ENCODE measurements around the gene CD82.
"Not testable (repeated sequence)": the region's sequence is repeated elsewhere in the genome, so short reads cannot be mapped to it uniquely, and the experiment has no call there.

The CD82 gene

GRCh38 chr11:44645827-44646226 lies 80.4 kb downstream of the CD82 start:
- no peaks in the 10 kb centered on the region for H3K4me1 ChIP-seq (ENCODE audit: insufficient read depth, low read length)
- H3K27ac ChIP-seq (ENCODE audit: low read depth, low read length), result no peak overlapping the region
- no peak overlapping the region for H3K4me3 ChIP-seq (ENCODE audit: low read length)
- H3K9ac ChIP-seq (ENCODE audit: low read depth, low read length), result no peak overlapping the region
- peaks cover 17% of the 10 kb centered on the region for H3K9me3 ChIP-seq (ENCODE audit: insufficient read depth, low read depth, low read length)
- H3K27me3 ChIP-seq (ENCODE audit: insufficient read depth, low read length), result no peaks in the 10 kb centered on the region
- H3K36me3 ChIP-seq (ENCODE audit: insufficient read depth, low read length), result no peaks in the 10 kb centered on the region
- WGBS, result 78% methylated on average over 2 of the region's 3 CpGs

GRCh38 chr11:44647255-44647955 lies 81.9 kb downstream of the CD82 start:
- not testable (repeated sequence) for H3K27me3 ChIP-seq (ENCODE audit: insufficient read depth, low read length); H3K9ac ChIP-seq (ENCODE audit: low read depth, low read length); H3K4me1 ChIP-seq (ENCODE audit: insufficient read depth, low read length); H3K4me3 ChIP-seq (ENCODE audit: low read length); H3K36me3 ChIP-seq (ENCODE audit: insufficient read depth, low read length); H3K27ac ChIP-seq (ENCODE audit: low read depth, low read length)
- WGBS, result 92% methylated on average over 4 of the region's 6 CpGs
- H3K9me3 ChIP-seq (ENCODE audit: insufficient read depth, low read depth, low read length), result peaks cover 17% of the 10 kb centered on the region

- Histone ChIP-seq H3K36me3 (ENCODE audit: insufficient read depth, low read length) (no peaks in the 10 kb centered on the region), H3K4me1 (ENCODE audit: insufficient read depth, low read length) (no peaks in the 10 kb centered on the region), H3K4me3 (ENCODE audit: low read length) (no peak overlapping the region), H3K27me3 (ENCODE audit: insufficient read depth, low read length) (no peaks in the 10 kb centered on the region), H3K27ac (ENCODE audit: low read depth, low read length) (no peak overlapping the region), H3K9ac (ENCODE audit: low read depth, low read length) (no peak overlapping the region), H3K9me3 (ENCODE audit: insufficient read depth, low read depth, low read length) (peaks cover 14% of the 10 kb centered on the region)
- WGBS, result 100% methylated on average over 1 of the region's 1 CpG
These were observed 82.6 kb downstream of the CD82 start for GRCh38 chr11:44648109-44648508.

GRCh38 chr11:44651535-44652155 lies 86.2 kb downstream of the CD82 start:
- 92% methylated on average over 15 of the region's 15 CpGs for WGBS
- no peak overlapping the region for H3K27ac ChIP-seq (ENCODE audit: low read depth, low read length)
- H3K9ac ChIP-seq (ENCODE audit: low read depth, low read length), result no peak overlapping the region
- no peaks in the 10 kb centered on the region for H3K36me3 ChIP-seq (ENCODE audit: insufficient read depth, low read length)
- no peaks in the 10 kb centered on the region for H3K27me3 ChIP-seq (ENCODE audit: insufficient read depth, low read length)
- no peak overlapping the region for H3K4me3 ChIP-seq (ENCODE audit: low read length)
- H3K4me1 ChIP-seq (ENCODE audit: insufficient read depth, low read length), result no peaks in the 10 kb centered on the region
- no peaks in the 10 kb centered on the region for H3K9me3 ChIP-seq (ENCODE audit: insufficient read depth, low read depth, low read length)

GRCh38 chr11:44652901-44653644 lies 87.6 kb downstream of the CD82 start:
- Histone ChIP-seq H3K9ac (ENCODE audit: low read depth, low read length) (no peak overlapping the region), H3K4me3 (ENCODE audit: low read length) (no peak overlapping the region), H3K36me3 (ENCODE audit: insufficient read depth, low read length) (no peaks in the 10 kb centered on the region), H3K27me3 (ENCODE audit: insufficient read depth, low read length) (no peaks in the 10 kb centered on the region), H3K4me1 (ENCODE audit: insufficient read depth, low read length) (no peaks in the 10 kb centered on the region), H3K9me3 (ENCODE audit: insufficient read depth, low read depth, low read length) (no peaks in the 10 kb centered on the region), H3K27ac (ENCODE audit: low read depth, low read length) (no peak overlapping the region)
- 83% methylated on average over 16 of the region's 16 CpGs for WGBS

- WGBS, result 96% methylated on average over 9 of the region's 9 CpGs
- no peaks in the 10 kb centered on the region for H3K9me3 ChIP-seq (ENCODE audit: insufficient read depth, low read depth, low read length)
- no peak overlapping the region for H3K4me3 ChIP-seq (ENCODE audit: low read length)
- H3K4me1 ChIP-seq (ENCODE audit: insufficient read depth, low read length), result no peaks in the 10 kb centered on the region
- H3K27me3 ChIP-seq (ENCODE audit: insufficient read depth, low read length), result no peaks in the 10 kb centered on the region
- H3K9ac ChIP-seq (ENCODE audit: low read depth, low read length), result no peak overlapping the region
- H3K27ac ChIP-seq (ENCODE audit: low read depth, low read length), result no peak overlapping the region
- H3K36me3 ChIP-seq (ENCODE audit: insufficient read depth, low read length), result no peaks in the 10 kb centered on the region
These were observed 88.6 kb downstream of the CD82 start for GRCh38 chr11:44654057-44654456.

GRCh38 chr11:44654596-44654995 lies 89.1 kb downstream of the CD82 start:
- no peaks in the 10 kb centered on the region for H3K9me3 ChIP-seq (ENCODE audit: insufficient read depth, low read depth, low read length)
- no peak overlapping the region for H3K4me3 ChIP-seq (ENCODE audit: low read length)
- no peaks in the 10 kb centered on the region for H3K27me3 ChIP-seq (ENCODE audit: insufficient read depth, low read length)
- H3K9ac ChIP-seq (ENCODE audit: low read depth, low read length), result no peak overlapping the region
- WGBS, result 94% methylated on average over 10 of the region's 10 CpGs
- H3K4me1 ChIP-seq (ENCODE audit: insufficient read depth, low read length), result no peaks in the 10 kb centered on the region
- no peaks in the 10 kb centered on the region for H3K36me3 ChIP-seq (ENCODE audit: insufficient read depth, low read length)
- no peak overlapping the region for H3K27ac ChIP-seq (ENCODE audit: low read depth, low read length)

- WGBS, result 92% methylated on average over 2 of the region's 5 CpGs
- Histone ChIP-seq H3K9ac (ENCODE audit: low read depth, low read length) (no peak overlapping the region), H3K36me3 (ENCODE audit: insufficient read depth, low read length) (no peaks in the 10 kb centered on the region), H3K4me3 (ENCODE audit: low read length) (no peak overlapping the region), H3K9me3 (ENCODE audit: insufficient read depth, low read depth, low read length) (no peaks in the 10 kb centered on the region), H3K27ac (ENCODE audit: low read depth, low read length) (no peak overlapping the region), H3K4me1 (ENCODE audit: insufficient read depth, low read length) (no peaks in the 10 kb centered on the region), H3K27me3 (ENCODE audit: insufficient read depth, low read length) (no peaks in the 10 kb centered on the region)
These were observed 92.5 kb downstream of the CD82 start for GRCh38 chr11:44657836-44658505.

GRCh38 chr11:44658506-44658850 lies 93.0 kb downstream of the CD82 start:
- H3K27me3 ChIP-seq (ENCODE audit: insufficient read depth, low read length), result no peaks in the 10 kb centered on the region
- 39% methylated on average over 3 of the region's 3 CpGs for WGBS
- H3K9ac ChIP-seq (ENCODE audit: low read depth, low read length), result no peak overlapping the region

GRCh38 chr11:44659641-44660040 lies 94.2 kb downstream of the CD82 start:
- no peaks in the 10 kb centered on the region for H3K9me3 ChIP-seq (ENCODE audit: insufficient read depth, low read depth, low read length)
- no peaks in the 10 kb centered on the region for H3K27me3 ChIP-seq (ENCODE audit: insufficient read depth, low read length)
- no peak overlapping the region for H3K27ac ChIP-seq (ENCODE audit: low read depth, low read length)
- no peaks in the 10 kb centered on the region for H3K4me1 ChIP-seq (ENCODE audit: insufficient read depth, low read length)
- WGBS, result 87% methylated on average over 3 of the region's 4 CpGs
- H3K4me3 ChIP-seq (ENCODE audit: low read length), result no peak overlapping the region
- no peak overlapping the region for H3K9ac ChIP-seq (ENCODE audit: low read depth, low read length)
- H3K36me3 ChIP-seq (ENCODE audit: insufficient read depth, low read length), result no peaks in the 10 kb centered on the region

More at GRCh38 chr11:44658506-44658850, 93.0 kb downstream of the CD82 start:
- Histone ChIP-seq H3K4me3 (ENCODE audit: low read length) (no peak overlapping the region), H3K27ac (ENCODE audit: low read depth, low read length) (no peak overlapping the region), H3K36me3 (ENCODE audit: insufficient read depth, low read length) (no peaks in the 10 kb centered on the region), H3K4me1 (ENCODE audit: insufficient read depth, low read length) (no peaks in the 10 kb centered on the region), H3K9me3 (ENCODE audit: insufficient read depth, low read depth, low read length) (no peaks in the 10 kb centered on the region)

GRCh38 chr11:44660535-44660934 lies 95.1 kb downstream of the CD82 start:
- H3K36me3 ChIP-seq (ENCODE audit: insufficient read depth, low read length); H3K9ac ChIP-seq (ENCODE audit: low read depth, low read length); H3K4me1 ChIP-seq (ENCODE audit: insufficient read depth, low read length); H3K9me3 ChIP-seq (ENCODE audit: insufficient read depth, low read depth, low read length); H3K27me3 ChIP-seq (ENCODE audit: insufficient read depth, low read length); H3K4me3 ChIP-seq (ENCODE audit: low read length); H3K27ac ChIP-seq (ENCODE audit: low read depth, low read length): not testable (repeated sequence)
- WGBS, result 100% methylated on average over 3 of the region's 3 CpGs

Measured in HUES64 (cell line).